ENCODE measurements around the gene UCN2. TPM values are rescaled to one million over a fixed set of nuclear protein-coding genes. Genes with fewer than 3 reads are reported as not detected.

Gene UCN2
- total RNA-seq, 4 donors from 2014 or later = 1.7 TPM; not detected in 3

GRCh38 chr3:48573973-48574585, 10.5 kb upstream of the UCN2 start:
- Histone ChIP-seq H3K27ac (no peak overlapping the region), H3K4me1 (no peaks in the 10 kb centered on the region), H3K4me3 (no peak overlapping the region), H3K36me3 (no peaks in the 10 kb centered on the region), H3K27me3 (no peaks in the 10 kb centered on the region), H3K9me3 (no peaks in the 10 kb centered on the region)
- DNase-seq = no peak
- TF ChIP-seq CTCF (IDR thresholded peaks at IDR 0.05) = no peak
- TF ChIP-seq POLR2A (IDR thresholded peaks at IDR 0.05) = no peak

- TF ChIP-seq POLR2A (IDR thresholded peaks at IDR 0.05) (no peak), CTCF (IDR thresholded peaks at IDR 0.05) (no peak)
- Histone ChIP-seq H3K9me3 (no peaks in the 10 kb centered on the region), H3K27ac (no peak overlapping the region), H3K4me3 (no peak overlapping the region), H3K36me3 (no peaks in the 10 kb centered on the region), H3K27me3 (no peaks in the 10 kb centered on the region), H3K4me1 (no peaks in the 10 kb centered on the region)
- DNase-seq = no peak
Observed at GRCh38 chr3:48572517-48572916, 8.9 kb upstream of the UCN2 start.

GRCh38 chr3:48571938-48572337, 8.4 kb upstream of the UCN2 start:
- TF ChIP-seq CTCF (IDR thresholded peaks at IDR 0.05) (no peak), POLR2A (IDR thresholded peaks at IDR 0.05) (no peak)
- H3K4me1 ChIP-seq = no peaks in the 10 kb centered on the region
- H3K27me3 ChIP-seq = no peaks in the 10 kb centered on the region
- H3K36me3 ChIP-seq = no peaks in the 10 kb centered on the region
- no peaks in the 10 kb centered on the region for H3K9me3 ChIP-seq
- DNase-seq = no peak
- H3K27ac ChIP-seq = no peak overlapping the region
- no peak overlapping the region for H3K4me3 ChIP-seq

- TF ChIP-seq CTCF (IDR thresholded peaks at IDR 0.05) (no peak), POLR2A (IDR thresholded peaks at IDR 0.05) (no peak)
- Histone ChIP-seq H3K9me3 (no peaks in the 10 kb centered on the region), H3K4me1 (no peaks in the 10 kb centered on the region), H3K4me3 (no peak overlapping the region), H3K27me3 (no peaks in the 10 kb centered on the region), H3K27ac (no peak overlapping the region), H3K36me3 (no peaks in the 10 kb centered on the region)
- no peak for DNase-seq
Observed at GRCh38 chr3:48569808-48570450, 6.3 kb upstream of the UCN2 start.

GRCh38 chr3:48569400-48569799, 5.8 kb upstream of the UCN2 start:
- Histone ChIP-seq H3K9me3 (no peaks in the 10 kb centered on the region), H3K4me3 (no peak overlapping the region), H3K4me1 (no peaks in the 10 kb centered on the region), H3K27ac (no peak overlapping the region), H3K36me3 (no peaks in the 10 kb centered on the region), H3K27me3 (no peaks in the 10 kb centered on the region)
- DNase-seq = no peak
- no peak for TF ChIP-seq CTCF (IDR thresholded peaks at IDR 0.05)
- no peak for TF ChIP-seq POLR2A (IDR thresholded peaks at IDR 0.05)
